HepG2 (cell line): ENCODE data around the gene DNM3. TPM values are rescaled to one million over a fixed set of nuclear protein-coding genes. Genes with fewer than 3 reads are reported as not detected.

Experiments
- ATAC-seq: fragments of 200-7000 bp; cut with Tn5 transposase; 3 replicates; pipeline ENCODE4 v1.9.1; 2020; ENCODE audit warnings: mild to moderate bottlenecking, moderate library complexity
- BruUV-seq: library from RNA; stranded (reverse); fragments of 400-500 nt; replicated peaks from 2 replicates; lab custom pipeline; 2021; lab: Mats Ljungman, UMichigan
- CTCF ChIA-PET: fragments of 300-600 bp; formaldehyde crosslinking; extraction: SDS; loops from one replicate; lab custom pipeline; 2021; ENCODE audit warnings: low total read pairs, inconsistent platforms, low intra/inter-chr PET ratio; lab: Yijun Ruan, JAX
- POLR2A ChIA-PET: fragments of 350-600 bp; sonication (Branson Sonifier 250); formaldehyde crosslinking; loops from one replicate; lab custom pipeline; 2020; ENCODE audit warnings: antibody characterized with exemption, inconsistent platforms; lab: Yijun Ruan, JAX
- DNase-seq: peaks from one replicate; pipeline ENCODE4 v3.0.0-alpha.2; 2015; ENCODE audit warnings: low spot score
- FAIRE-seq: peaks from 3 replicates; lab custom pipeline; 2011; peaks lifted over from hg19 to GRCh38; lab: Jason Lieb, UNC
- H2AFZ ChIP-seq: one replicate; pipeline ENCODE4 v1.6.1; 2011; ENCODE audit warnings: low read length, inconsistent platforms
- H3K27ac ChIP-seq: fragments of 300-600 bp; 3 replicates; pipeline ENCODE4 v1.8.0; 2011; ENCODE audit warnings: mixed run types, mild to moderate bottlenecking, mixed read lengths, low read length, inconsistent platforms; ENCODE audit not compliant: insufficient read depth; ENCODE audit errors: extremely low read length
- H3K27me3 ChIP-seq, 2 experiments: fragments of 200-600 bp in 1 of 2; 2 replicates in 1 of 2; 3 replicates in 1 of 2; pipeline versions ENCODE4 v1.6.0 to v1.8.0; 2011; ENCODE audit warnings: low read length in 2 of 2, mild to moderate bottlenecking in 2 of 2, moderate library complexity in 2 of 2, inconsistent platforms in 1 of 2; ENCODE audit not compliant: insufficient read depth in 2 of 2, control insufficient read depth in 1 of 2
- H3K36me3 ChIP-seq, 2 experiments: fragments of 200-600 bp in 1 of 2; replicated peaks in 1 of 2; 2 replicates in 1 of 2; 3 replicates in 1 of 2; pipeline versions ENCODE4 v1.5.1 to v1.8.0; 2011; ENCODE audit warnings: low read length in 2 of 2, inconsistent platforms in 1 of 2; ENCODE audit not compliant: insufficient read depth in 2 of 2, control insufficient read depth in 1 of 2
- H3K4me1 ChIP-seq: 2 replicates; pipeline ENCODE4 v1.5.1; 2012; ENCODE audit warnings: low read length, inconsistent platforms; ENCODE audit not compliant: insufficient read depth
- H3K4me2 ChIP-seq: 2 replicates; pipeline ENCODE4 v1.6.0; 2011; ENCODE audit warnings: low read depth, low read length, inconsistent platforms
- H3K4me3 ChIP-seq, 3 experiments: fragments of 200-600 bp in 1 of 3; sonication (generic), shearing (Covaris generic) in 1 of 3; replicated peaks in 1 of 3; 2 replicates each; pipeline ENCODE4 v1.5.1; 2011 to 2016; ENCODE audit warnings: low read length in 3 of 3, inconsistent platforms in 2 of 3, low read depth in 2 of 3, mild to moderate bottlenecking in 2 of 3, control low read depth in 1 of 3, mixed read lengths in 1 of 3; ENCODE audit not compliant: insufficient read depth in 1 of 3
- H3K79me2 ChIP-seq: one replicate; pipeline ENCODE4 v1.6.1; 2011; ENCODE audit warnings: low read length, inconsistent platforms; ENCODE audit not compliant: insufficient read depth
- H3K9ac ChIP-seq: 2 replicates; pipeline ENCODE4 v1.6.0; 2011; ENCODE audit warnings: mild to moderate bottlenecking, low read depth, low read length, inconsistent platforms; ENCODE audit not compliant: insufficient read depth
- H3K9me3 ChIP-seq: 2 replicates; pipeline ENCODE4 v1.5.1; 2012; ENCODE audit warnings: mild to moderate bottlenecking, low read length
- H4K20me1 ChIP-seq: 2 replicates; pipeline ENCODE4 v1.6.0; 2011; ENCODE audit warnings: inconsistent platforms, mild to moderate bottlenecking, low read length, moderate library complexity; ENCODE audit not compliant: insufficient read depth
- BRF2 ChIP-seq: sonication (generic); formaldehyde crosslinking; IDR thresholded peaks from 2 replicates; pipeline ENCODE4 v1.8.1; 2022; ENCODE audit warnings: mild to moderate bottlenecking, missing genetic modification reagents
- HMG20A ChIP-seq: IDR thresholded peaks from 2 replicates; pipeline ENCODE4 v1.6.1; 2016; ENCODE audit warnings: borderline replicate concordance
- HNRNPK ChIP-seq: fragments of 200-400 bp; formaldehyde crosslinking; IDR thresholded peaks from 2 replicates; pipeline ENCODE4 v1.6.1; 2018; ENCODE audit warnings: low read length, low read depth, moderate library complexity, mild to moderate bottlenecking; ENCODE audit not compliant: poor library complexity, severe bottlenecking
- KLF13 ChIP-seq: sonication (generic); formaldehyde crosslinking; IDR thresholded peaks from 2 replicates; pipeline ENCODE4 v1.4.0; 2020; ENCODE audit warnings: mild to moderate bottlenecking, missing genetic modification reagents
- RAD21 ChIP-seq: fragments of 450-650 bp; formaldehyde crosslinking; IDR thresholded peaks from 2 replicates; pipeline ENCODE4 v1.5.0; 2020; ENCODE audit warnings: mild to moderate bottlenecking
- RBAK ChIP-seq: sonication (generic); formaldehyde crosslinking; IDR thresholded peaks from 2 replicates; pipeline ENCODE4 v1.5.1; 2020; ENCODE audit warnings: mild to moderate bottlenecking, missing genetic modification reagents
- RBM39 ChIP-seq: fragments of 200-400 bp; formaldehyde crosslinking; IDR thresholded peaks from one replicate; pipeline ENCODE4 v1.6.1; 2018; ENCODE audit warnings: antibody characterized with exemption, mild to moderate bottlenecking, low read depth, low read length; ENCODE audit not compliant: poor library complexity, severe bottlenecking
- RFXAP ChIP-seq: sonication (generic); formaldehyde crosslinking; IDR thresholded peaks from 2 replicates; pipeline ENCODE4 v1.4.0; 2020; ENCODE audit warnings: missing genetic modification reagents, borderline replicate concordance
- TEAD3 ChIP-seq: optimal IDR thresholded peaks from 2 replicates; pipeline ENCODE3; 2016; ENCODE audit warnings: borderline replicate concordance
- ZBTB10 ChIP-seq: sonication (generic); formaldehyde crosslinking; IDR thresholded peaks from 2 replicates; pipeline ENCODE4 v1.4.0; 2020; ENCODE audit warnings: missing genetic modification reagents, borderline replicate concordance
- ZNF510 ChIP-seq: sonication (generic); formaldehyde crosslinking; IDR thresholded peaks from 2 replicates; pipeline ENCODE4 v1.4.0; 2020; ENCODE audit warnings: low read depth, mild to moderate bottlenecking, missing genetic modification reagents
- ZNF740 ChIP-seq: sonication (generic); formaldehyde crosslinking; IDR thresholded peaks from 2 replicates; pipeline ENCODE4 v1.4.0; 2020; ENCODE audit warnings: missing genetic modification reagents
- whole genome bisulfite sequencing: methylation state at CpG from one replicate; pipeline ENCODE4 v1.1.6; 2017; ENCODE audit warnings: low lambda C conversion rate; 5-methylcytosine and 5-hydroxymethylcytosine counted together
- in situ Hi-C: cut with HindIII; loops from 2 replicates; pipeline ENCODE4 v1.10.0; 2017; ENCODE audit warnings: low pct_unique_long_range_greater_than_20kb; ENCODE audit not compliant: extremely low pct_ligation_motif_present
- intact Hi-C: fragments of 100-400 bp; cut with micrococcal nuclease; formaldehyde crosslinking; loops from one replicate; pipeline ENCODE4 v1.10.0; 2022; ENCODE audit not compliant: unreplicated experiment
- polyA plus RNA-seq, 8 experiments: library from polyadenylated mRNA; depleted of rRNA in 3 of 8; stranded (reverse) in 7 of 8; unstranded in 1 of 8; fragments of >200 nt; fragmentation: Illumina TruSeq in 4 of 8; extraction: Trizol in 4 of 8; gene quantifications; 2 replicates each; pipeline versions ENCODE4 v1.2.1 to v1.2.3, GENCODE V29; 2011 to 2016; ENCODE audit warnings: low read depth in 4 of 8, missing spikeins in 1 of 8, mixed read lengths in 1 of 8; ENCODE audit not compliant: insufficient read depth in 1 of 8
- total RNA-seq, 5 experiments: library from RNA; depleted of rRNA; stranded (reverse); fragments of >200 nt; fragmentation: Illumina TruSeq; extraction: Trizol; gene quantifications; 2 replicates each; pipeline ENCODE4 v1.2.3, GENCODE V29; 2016; ENCODE audit warnings: low read depth in 1 of 5

Gene DNM3
- total and polyA plus RNA-seq, 2 of the 13 experiments (the other 11 are each of a cell fraction or from before 2014, with no cell fraction given), result 0.05 TPM; not detected in 1

- ChIA-PET CTCF (no interaction called here), POLR2A (no interaction called here)
- ATAC-seq (no peak), DNase-seq (no peak), FAIRE-seq (no peak)
- in situ Hi-C loops (no loop called here), intact Hi-C loops (no loop called here)
- WGBS, result 0% methylated on average over 2 of the region's 2 CpGs
- no peaks in the 10 kb centered on the region for H3K27me3 ChIP-seq
- BruUV-seq, result no TSS peak
- no peak overlapping the region for H3K27ac ChIP-seq
- H3K4me1 ChIP-seq, result no peaks in the 10 kb centered on the region
- no peaks in the 10 kb centered on the region for H3K36me3 ChIP-seq
- no peak overlapping the region for H3K4me3 ChIP-seq
- no peaks in the 10 kb centered on the region for H3K9me3 ChIP-seq
- H2AFZ ChIP-seq, result no peak overlapping the region
- no peaks in the 10 kb centered on the region for H3K79me2 ChIP-seq
- no peak overlapping the region for H3K4me2 ChIP-seq
- TF ChIP-seq HMG20A (CRISPR knock-in tag) (no peak), ZBTB10 (CRISPR knock-in tag) (no peak), ZNF740 (CRISPR knock-in tag) (no peak), RBM39 (no peak), RAD21 (CRISPR knock-in tag) (no peak), KLF13 (CRISPR knock-in tag) (no peak), BRF2 (CRISPR knock-in tag) (no peak), HNRNPK (no peak), ZNF510 (no peak), RBAK (CRISPR knock-in tag) (no peak), TEAD3 (CRISPR knock-in tag) (no peak), RFXAP (CRISPR knock-in tag) (no peak)
- no peak overlapping the region for H3K9ac ChIP-seq
- H4K20me1 ChIP-seq, result no peaks in the 10 kb centered on the region
Observed at GRCh38 chr1:171871848-171872247, 30.6 kb downstream of the DNM3 start.
